GM19467 (cell line): ENCODE results near the gene PLCB3.

Experiments
- ATAC-seq: cut with Tn5 transposase; IDR thresholded peaks from one replicate; pipeline ENCODE4 v1.9.1; 2021; ENCODE audit warnings: mild to moderate bottlenecking, moderate library complexity; ENCODE audit not compliant: unreplicated experiment

PLCB3 gene

GRCh38 chr11:64265176-64266160, 14.1 kb downstream of the PLCB3 start:
- no peak for ATAC-seq

- ATAC-seq, result no peak
Observed at GRCh38 chr11:64266339-64266738, 15.0 kb downstream of the PLCB3 start.

- ATAC-seq, result no peak
Observed at GRCh38 chr11:64267207-64267945, 16.0 kb downstream of the PLCB3 start.

GRCh38 chr11:64268025-64268892, 16.9 kb downstream of the PLCB3 start:
- ATAC-seq, result no peak

- ATAC-seq, result peak; percentile 21
Observed at GRCh38 chr11:64268893-64269539, 17.7 kb downstream of the PLCB3 start.

- peak; percentile 60 for ATAC-seq
Observed at GRCh38 chr11:64269540-64270220, 18.4 kb downstream of the PLCB3 start.

GRCh38 chr11:64275031-64275800, 23.9 kb downstream of the PLCB3 start:
- ATAC-seq, result no peak

- ATAC-seq, result no peak
Observed at GRCh38 chr11:64275841-64276240, 24.5 kb downstream of the PLCB3 start.

- no peak for ATAC-seq
Observed at GRCh38 chr11:64276653-64277431, 25.5 kb downstream of the PLCB3 start.

GRCh38 chr11:64278576-64279190, 27.4 kb downstream of the PLCB3 start:
- ATAC-seq, result no peak

- ATAC-seq, result no peak
Observed at GRCh38 chr11:64281957-64282770, 30.8 kb downstream of the PLCB3 start.

GRCh38 chr11:64283092-64283491, 31.8 kb downstream of the PLCB3 start:
- no peak for ATAC-seq

GRCh38 chr11:64284048-64284961, 33.0 kb downstream of the PLCB3 start, which contains the start of gene BAD:
Gene BAD, minus strand, starts transcription at chr11:64284665. Its CDS starts 297 bp downstream, at chr11:64284368.
- peak; percentile 61 for ATAC-seq

- ATAC-seq, result peak; percentile 47
Observed at GRCh38 chr11:64284962-64285884, 33.9 kb downstream of the PLCB3 start, which contains the start of gene GPR137. Gene GPR137, plus strand, starts transcription at chr11:64285848. Its CDS starts 677 bp downstream, at chr11:64286525.
